DOHH2 (cell line): ENCODE measurements around the gene GPD2.

Source experiments
- H3F3A ChIP-seq: fragments of 200-600 bp; sonication (generic), shearing (Covaris generic); 2 replicates; pipeline ENCODE4 v1.6.0; 2016; ENCODE audit warnings: antibody characterized with exemption, mild to moderate bottlenecking; ENCODE audit not compliant: control insufficient read depth, insufficient read depth
- H3K27ac ChIP-seq: fragments of 200-600 bp; sonication (generic); 2 replicates; pipeline ENCODE4 v1.5.1; 2014; ENCODE audit warnings: low read depth, mild to moderate bottlenecking, low read length, moderate library complexity
- H3K27me3 ChIP-seq: fragments of 200-600 bp; sonication (generic); 2 replicates; pipeline ENCODE4 v1.6.1; 2014; ENCODE audit warnings: mild to moderate bottlenecking, low read length, mixed read lengths; ENCODE audit not compliant: control insufficient read depth
- H3K36me3 ChIP-seq: fragments of 200-600 bp; sonication (generic); 2 replicates; pipeline ENCODE4 v1.6.1; 2014; ENCODE audit warnings: mild to moderate bottlenecking, low read length, moderate library complexity, mixed read lengths; ENCODE audit not compliant: control insufficient read depth
- H3K4me1 ChIP-seq: fragments of 200-600 bp; sonication (generic); 2 replicates; pipeline ENCODE4 v1.6.1; 2014; ENCODE audit warnings: mild to moderate bottlenecking, low read length, mixed read lengths; ENCODE audit not compliant: control insufficient read depth
- H3K4me2 ChIP-seq: fragments of 200-600 bp; sonication (generic); 2 replicates; pipeline ENCODE4 v1.6.0; 2014; ENCODE audit warnings: mild to moderate bottlenecking, low read length, moderate library complexity
- H3K4me3 ChIP-seq: fragments of 200-600 bp; sonication (generic); 2 replicates; pipeline ENCODE4 v1.5.1; 2014; ENCODE audit warnings: mild to moderate bottlenecking, low read length, mixed read lengths
- H3K79me2 ChIP-seq: fragments of 200-600 bp; sonication (generic); 2 replicates; pipeline ENCODE4 v1.6.1; 2014; ENCODE audit warnings: mild to moderate bottlenecking, low read length, mixed read lengths; ENCODE audit not compliant: control insufficient read depth
- H3K9me2 ChIP-seq: fragments of 200-600 bp; sonication (generic); replicated peaks from 2 replicates; pipeline ENCODE4 v1.6.1; 2014; ENCODE audit warnings: mild to moderate bottlenecking, low read length, mixed read lengths; ENCODE audit not compliant: control insufficient read depth
- H3K9me3 ChIP-seq: fragments of 200-600 bp; sonication (generic); 2 replicates; pipeline ENCODE4 v1.6.1; 2014; ENCODE audit warnings: antibody characterized with exemption, low read length, mixed read lengths; ENCODE audit not compliant: control insufficient read depth, insufficient read depth
- H4K20me1 ChIP-seq: fragments of 200-600 bp; sonication (generic); 2 replicates; pipeline ENCODE4 v1.6.0; 2014; ENCODE audit warnings: low read depth, mild to moderate bottlenecking, antibody characterized with exemption, low read length, moderate library complexity; ENCODE audit not compliant: control insufficient read depth, insufficient read depth
- CTCF ChIP-seq: fragments of 200-600 bp; sonication (generic); IDR thresholded peaks from one replicate; pipeline ENCODE4 v1.5.1; 2014; ENCODE audit warnings: antibody characterized with exemption, mild to moderate bottlenecking, low read depth, low read length; ENCODE audit not compliant: poor library complexity, severe bottlenecking
- EZH2phosphoT487 ChIP-seq: fragments of 200-600 bp; sonication (generic); IDR thresholded peaks from 2 replicates; pipeline ENCODE4 v1.6.1; 2017; ENCODE audit warnings: borderline replicate concordance, mild to moderate bottlenecking, antibody characterized with exemption, low read length, moderate library complexity, mixed read lengths

Gene GPD2

GRCh38 chr2:156399950-156400705 lies 36.1 kb upstream of the GPD2 start:
- H3K9me2 ChIP-seq, result no peaks in the 10 kb centered on the region
- H3K4me2 ChIP-seq, result peak overlapping the region; percentile 74
- peak overlapping the region; percentile 85 for H3K4me3 ChIP-seq
- TF ChIP-seq EZH2phosphoT487, result no peak
- TF ChIP-seq CTCF, result no peak
- H3F3A ChIP-seq, result no peaks in the 10 kb centered on the region
- peaks cover 4% of the 10 kb centered on the region; the same call in 1 of the 2 replicates for H3K27me3 ChIP-seq
- H3K27ac ChIP-seq, result no peak overlapping the region
- H3K36me3 ChIP-seq, result no peaks in the 10 kb centered on the region
- no peaks in the 10 kb centered on the region for H3K79me2 ChIP-seq
- H3K4me1 ChIP-seq, result peaks cover 19% of the 10 kb centered on the region
- no peaks in the 10 kb centered on the region for H4K20me1 ChIP-seq
- H3K9me3 ChIP-seq, result no peaks in the 10 kb centered on the region

GRCh38 chr2:156400706-156401678 lies 35.2 kb upstream of the GPD2 start:
- Histone ChIP-seq H3K4me3 (peak overlapping the region; percentile 85), H4K20me1 (no peaks in the 10 kb centered on the region), H3K9me3 (no peaks in the 10 kb centered on the region), H3K9me2 (no peaks in the 10 kb centered on the region), H3K79me2 (no peaks in the 10 kb centered on the region), H3K4me1 (peaks cover 17% of the 10 kb centered on the region), H3K36me3 (no peaks in the 10 kb centered on the region), H3K4me2 (peak overlapping the region; percentile 74), H3K27ac (peak overlapping the region; percentile 62), H3K27me3 (peaks cover 4% of the 10 kb centered on the region; the same call in 1 of the 2 replicates), H3F3A (no peaks in the 10 kb centered on the region)
- no peak for TF ChIP-seq CTCF
- TF ChIP-seq EZH2phosphoT487, result no peak

- Histone ChIP-seq H3K27ac (no peak overlapping the region), H3K4me1 (peaks cover 16% of the 10 kb centered on the region), H3K9me2 (no peaks in the 10 kb centered on the region), H3K36me3 (no peaks in the 10 kb centered on the region), H3K4me2 (peak overlapping the region; percentile 74), H4K20me1 (no peaks in the 10 kb centered on the region), H3F3A (no peaks in the 10 kb centered on the region), H3K4me3 (peak overlapping the region; percentile 85), H3K27me3 (peaks cover 4% of the 10 kb centered on the region; the same call in 1 of the 2 replicates), H3K9me3 (no peaks in the 10 kb centered on the region), H3K79me2 (no peaks in the 10 kb centered on the region)
- TF ChIP-seq CTCF (no peak), EZH2phosphoT487 (no peak)
Observed at GRCh38 chr2:156401861-156402260, 34.3 kb upstream of the GPD2 start.
